Measurements from ENCODE around the gene NUP93.

Gene NUP93

DNA sequence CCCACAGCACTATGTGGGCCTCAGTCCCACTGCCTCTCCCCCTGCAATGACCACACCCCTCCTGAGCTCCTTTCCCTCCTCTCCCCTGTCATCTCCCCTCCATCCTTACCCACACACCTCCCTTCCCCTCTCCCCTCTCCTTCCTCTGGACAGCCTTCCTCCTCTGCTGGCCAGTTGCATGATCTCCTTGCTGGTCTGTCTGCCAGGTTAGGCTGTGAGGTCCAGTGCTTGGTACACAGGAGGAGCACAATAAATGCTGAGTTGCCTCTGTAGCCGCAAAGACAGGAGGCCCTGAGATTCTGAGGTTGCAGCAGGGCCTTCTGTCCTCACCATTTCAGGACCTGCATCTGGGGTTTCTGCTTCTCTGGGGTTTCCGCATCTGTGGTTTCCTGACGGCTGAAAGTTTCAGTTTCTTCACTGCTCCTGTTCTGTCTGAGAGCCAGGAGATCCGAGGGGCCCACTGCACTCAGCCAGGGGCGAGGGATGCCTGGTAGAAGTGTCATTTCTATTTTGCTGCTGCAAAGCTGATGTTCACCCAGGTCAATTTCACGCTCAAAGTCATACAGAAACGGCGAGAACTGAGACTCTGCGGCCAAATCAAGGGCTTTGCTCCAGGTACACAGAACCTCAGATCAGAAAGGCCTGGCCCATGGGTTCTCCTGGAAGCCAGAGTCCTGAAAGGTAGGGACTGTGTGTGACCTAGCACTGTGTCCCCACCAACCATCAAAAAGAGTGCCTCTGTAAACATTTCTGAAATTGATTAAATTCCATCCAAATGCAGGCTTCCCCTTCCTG is 130.5 kb downstream of the NUP93 start:
- TF ChIP-seq, protein P1, sequence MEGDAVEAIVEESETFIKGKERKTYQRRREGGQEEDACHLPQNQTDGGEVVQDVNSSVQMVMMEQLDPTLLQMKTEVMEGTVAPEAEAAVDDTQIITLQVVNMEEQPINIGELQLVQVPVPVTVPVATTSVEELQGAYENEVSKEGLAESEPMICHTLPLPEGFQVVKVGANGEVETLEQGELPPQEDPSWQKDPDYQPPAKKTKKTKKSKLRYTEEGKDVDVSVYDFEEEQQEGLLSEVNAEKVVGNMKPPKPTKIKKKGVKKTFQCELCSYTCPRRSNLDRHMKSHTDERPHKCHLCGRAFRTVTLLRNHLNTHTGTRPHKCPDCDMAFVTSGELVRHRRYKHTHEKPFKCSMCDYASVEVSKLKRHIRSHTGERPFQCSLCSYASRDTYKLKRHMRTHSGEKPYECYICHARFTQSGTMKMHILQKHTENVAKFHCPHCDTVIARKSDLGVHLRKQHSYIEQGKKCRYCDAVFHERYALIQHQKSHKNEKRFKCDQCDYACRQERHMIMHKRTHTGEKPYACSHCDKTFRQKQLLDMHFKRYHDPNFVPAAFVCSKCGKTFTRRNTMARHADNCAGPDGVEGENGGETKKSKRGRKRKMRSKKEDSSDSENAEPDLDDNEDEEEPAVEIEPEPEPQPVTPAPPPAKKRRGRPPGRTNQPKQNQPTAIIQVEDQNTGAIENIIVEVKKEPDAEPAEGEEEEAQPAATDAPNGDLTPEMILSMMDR (IDR thresholded peaks at IDR 0.05): no peak

DNA sequence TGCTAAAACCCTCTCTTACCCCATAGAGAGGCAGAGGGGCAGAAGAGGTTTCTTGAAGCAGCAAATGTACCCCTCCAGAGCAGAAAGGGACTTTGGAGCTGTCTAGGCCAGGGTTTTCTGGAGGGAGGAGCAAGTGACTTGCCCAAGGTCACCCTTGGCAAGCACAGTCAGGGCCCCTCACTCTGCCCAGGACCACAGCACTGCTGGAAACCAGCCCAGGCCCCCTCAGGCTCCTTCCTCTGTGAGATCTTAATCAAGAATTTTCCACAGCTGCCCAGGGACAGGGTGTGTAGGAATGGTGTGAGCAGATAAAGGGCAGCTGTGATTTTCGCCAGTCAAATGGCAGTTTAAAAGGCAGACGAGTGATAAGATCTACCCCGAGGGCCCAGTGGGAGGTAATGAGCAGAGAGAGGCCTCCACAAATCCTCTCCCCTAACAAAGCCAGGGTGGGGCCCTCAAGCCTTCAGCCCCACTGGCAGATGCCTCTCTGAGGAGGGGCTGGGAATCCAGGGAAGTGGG is 131.2 kb downstream of the NUP93 start:
- TF ChIP-seq, protein P1 (IDR thresholded peaks at IDR 0.05): no peak

- TF ChIP-seq, protein P1 (IDR thresholded peaks at IDR 0.05): no peak
Observed at GRCh38 chr16:56861756-56862155, 131.8 kb downstream of the NUP93 start.

DNA sequence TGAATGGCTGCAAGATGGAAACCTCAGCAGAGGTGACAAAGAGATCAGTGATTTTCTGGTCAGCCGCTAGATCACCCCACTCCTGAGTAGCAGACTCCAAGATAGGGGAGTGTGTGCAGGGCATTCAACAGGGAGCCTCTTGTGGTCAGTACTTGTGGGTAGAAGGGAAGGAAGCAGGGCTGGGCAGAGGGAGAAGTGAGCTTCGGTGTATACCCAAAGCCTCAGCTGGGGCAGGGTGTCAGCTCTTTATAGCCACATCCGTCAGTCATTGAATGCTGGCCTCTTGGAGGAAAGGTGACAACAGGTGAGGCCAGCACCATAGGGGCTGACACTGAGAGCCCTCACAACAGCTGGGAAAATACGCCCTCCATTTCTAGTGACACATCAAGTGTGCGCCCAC is 132.8 kb downstream of the NUP93 start:
- TF ChIP-seq, protein P1 (IDR thresholded peaks at IDR 0.05): no peak

DNA sequence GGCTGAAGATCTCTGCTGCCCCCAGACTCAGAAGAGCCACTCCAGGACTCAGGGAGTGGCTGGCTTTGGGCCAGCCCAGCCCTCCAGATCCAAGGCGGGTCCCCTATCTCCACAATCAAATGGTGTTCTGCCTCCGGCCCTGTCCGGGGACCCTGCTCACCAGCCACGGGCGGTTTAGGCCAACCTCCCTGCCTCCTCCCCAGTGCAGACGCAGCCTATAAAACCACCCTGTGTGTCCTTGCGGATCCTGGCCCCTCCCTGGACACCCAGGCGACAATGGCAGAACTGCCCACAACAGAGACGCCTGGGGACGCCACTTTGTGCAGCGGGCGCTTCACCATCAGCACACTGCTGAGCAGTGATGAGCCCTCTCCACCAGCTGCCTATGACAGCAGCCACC is 135.0 kb downstream of the NUP93 start, which contains the start of gene SLC12A3:
Gene SLC12A3, plus strand, starts transcription at position 248 of the 400 bp plus-strand sequence. Its CDS starts 29 bp downstream, at position 277.
- TF ChIP-seq, protein P1 (IDR thresholded peaks at IDR 0.05): no peak

DNA sequence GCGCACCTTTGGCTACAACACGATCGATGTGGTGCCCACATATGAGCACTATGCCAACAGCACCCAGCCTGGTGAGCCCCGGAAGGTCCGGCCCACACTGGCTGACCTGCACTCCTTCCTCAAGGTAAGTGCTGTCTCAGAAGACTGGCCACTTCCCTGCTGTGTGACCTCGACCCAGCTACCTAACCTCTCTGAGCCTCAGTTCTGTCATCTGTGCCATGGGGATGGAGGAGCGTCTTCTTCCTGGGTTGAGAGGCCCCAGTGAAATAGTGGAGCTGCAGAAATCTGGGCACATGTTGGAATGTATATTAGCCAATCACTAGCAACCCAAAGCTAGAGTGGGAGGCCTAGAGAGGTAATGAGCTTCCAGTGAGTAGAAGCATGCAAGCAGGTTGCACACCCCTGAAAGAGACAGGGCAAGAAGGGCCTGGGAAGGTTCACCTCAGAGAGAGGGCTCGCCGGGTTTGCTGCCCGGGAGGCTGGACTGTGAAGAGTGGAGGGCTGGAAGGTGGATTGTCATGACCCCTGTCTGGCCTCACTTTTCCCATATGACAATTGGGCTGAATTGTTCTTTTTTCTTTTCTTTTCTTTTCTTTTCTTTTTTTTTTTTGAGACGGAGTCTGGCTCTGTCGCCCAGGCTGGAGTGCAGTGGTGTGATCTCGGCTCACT is 135.6 kb downstream of the NUP93 start:
- TF ChIP-seq, protein P1 (IDR thresholded peaks at IDR 0.05): no peak

DNA sequence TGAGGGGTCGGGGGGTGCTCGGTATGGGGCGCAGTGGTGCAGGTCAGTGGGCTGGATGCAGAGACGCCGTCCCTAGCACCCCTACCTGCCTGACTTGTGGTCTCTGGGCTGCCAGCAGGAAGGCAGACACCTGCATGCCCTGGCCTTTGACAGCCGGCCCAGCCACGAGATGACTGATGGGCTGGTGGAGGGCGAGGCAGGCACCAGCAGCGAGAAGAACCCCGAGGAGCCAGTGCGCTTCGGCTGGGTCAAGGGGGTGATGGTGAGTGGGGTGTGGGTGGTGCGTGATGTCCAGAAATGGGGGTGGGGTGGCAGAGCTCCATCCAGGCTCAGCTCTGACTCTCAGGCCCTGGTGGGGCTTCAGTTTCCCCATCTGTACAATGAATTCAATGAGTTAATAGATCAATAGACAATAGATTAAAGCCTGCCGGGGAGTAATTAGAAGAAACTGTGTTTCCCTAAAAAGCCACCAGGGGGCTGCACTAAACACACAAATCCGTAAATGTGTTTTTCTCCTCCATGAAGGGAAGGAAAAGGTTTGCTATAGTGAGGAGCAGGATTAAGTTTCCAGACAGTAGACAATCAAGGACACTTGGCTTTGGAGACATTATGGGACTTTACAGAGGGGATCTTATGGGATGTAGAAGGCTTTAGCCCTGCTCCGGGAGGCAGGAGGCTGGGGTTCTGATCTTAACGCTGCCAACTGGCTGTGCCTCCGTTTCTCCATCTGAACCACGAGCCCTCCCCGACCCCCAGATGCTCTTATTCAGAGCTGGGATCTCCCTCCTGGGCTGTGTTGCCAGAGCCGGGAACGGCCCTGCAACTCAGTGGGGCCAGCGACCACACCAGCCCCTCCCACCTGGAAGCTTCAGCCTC is 137.3 kb downstream of the NUP93 start:
- TF ChIP-seq, protein P1 (IDR thresholded peaks at IDR 0.05): peak; percentile 73
